GM21367 (cell line): ENCODE results near the gene HCFC1.

Experiments
- ATAC-seq: cut with Tn5 transposase; IDR thresholded peaks from one replicate; pipeline ENCODE4 v1.9.1; 2021; ENCODE audit not compliant: unreplicated experiment

HCFC1 gene

GRCh38 chrX:153971450-153972367 lies at the start of gene HCFC1:
Gene HCFC1 (minus strand): TSS chrX:153971818. CDS start chrX:153970840, 978 bp downstream.
- peak; percentile 26 for ATAC-seq

GRCh38 chrX:154021131-154021611 lies 49.6 kb upstream of the HCFC1 start:
- no peak for ATAC-seq

GRCh38 chrX:154020536-154021115 lies 49.0 kb upstream of the HCFC1 start:
- no peak for ATAC-seq

GRCh38 chrX:154019633-154020528 lies 48.3 kb upstream of the HCFC1 start, which contains the start of gene IRAK1:
Gene IRAK1 (minus strand): TSS chrX:154019902. CDS start chrX:154019812, 90 bp downstream.
- peak; percentile 62 for ATAC-seq

- peak; percentile 17 for ATAC-seq
Measured at GRCh38 chrX:154019061-154019621, 47.5 kb upstream of the HCFC1 start.

GRCh38 chrX:154018518-154019060 lies 47.0 kb upstream of the HCFC1 start:
- ATAC-seq = no peak

GRCh38 chrX:154017766-154018517 lies 46.3 kb upstream of the HCFC1 start:
- no peak for ATAC-seq

GRCh38 chrX:154016366-154017076 lies 44.9 kb upstream of the HCFC1 start:
- no peak for ATAC-seq

GRCh38 chrX:154015581-154016264 lies 44.1 kb upstream of the HCFC1 start:
- ATAC-seq = no peak

- ATAC-seq = no peak
Measured at GRCh38 chrX:154014429-154015380, 43.1 kb upstream of the HCFC1 start.

GRCh38 chrX:154013614-154014360 lies 42.2 kb upstream of the HCFC1 start:
- no peak for ATAC-seq

GRCh38 chrX:154013001-154013421 lies 41.4 kb upstream of the HCFC1 start:
- no peak for ATAC-seq

- no peak for ATAC-seq
Measured at GRCh38 chrX:154012336-154012991, 40.8 kb upstream of the HCFC1 start.

- no peak for ATAC-seq
Measured at GRCh38 chrX:154011376-154012335, 40.0 kb upstream of the HCFC1 start.
